Endothelial cell (in vitro differentiated cells): ENCODE data around the gene SAMM50. TPM values are rescaled to one million over a fixed set of nuclear protein-coding genes. Genes with fewer than 3 reads are reported as not detected.

Source experiments
- DNase-seq: peaks from one replicate; pipeline ENCODE4 v3.0.0; 2021; ENCODE audit warnings: low spot score
- H3K27ac Mint-ChIP-seq: one replicate; pipeline ENCODE4 v1.8.0; 2021; ENCODE audit warnings: mixed read lengths, inconsistent platforms; ENCODE audit not compliant: unreplicated experiment
- H3K27me3 Mint-ChIP-seq: one replicate; pipeline ENCODE4 v1.8.0; 2021; ENCODE audit warnings: mild to moderate bottlenecking, moderate library complexity, mixed read lengths, inconsistent platforms; ENCODE audit not compliant: unreplicated experiment
- H3K36me3 Mint-ChIP-seq: one replicate; pipeline ENCODE4 v1.8.0; 2021; ENCODE audit warnings: mild to moderate bottlenecking, low read depth, mixed read lengths, inconsistent platforms; ENCODE audit not compliant: unreplicated experiment
- H3K4me1 Mint-ChIP-seq: one replicate; pipeline ENCODE4 v1.8.0; 2021; ENCODE audit warnings: mild to moderate bottlenecking, mixed read lengths, inconsistent platforms; ENCODE audit not compliant: unreplicated experiment
- H3K4me3 Mint-ChIP-seq: one replicate; pipeline ENCODE4 v1.8.0; 2021; ENCODE audit warnings: mild to moderate bottlenecking, mixed read lengths, inconsistent platforms; ENCODE audit not compliant: unreplicated experiment
- H3K9me3 Mint-ChIP-seq: one replicate; pipeline ENCODE4 v1.8.0; 2021; ENCODE audit warnings: mixed read lengths, inconsistent platforms; ENCODE audit not compliant: unreplicated experiment
- CTCF ChIP-seq: fragments of 200-600 bp; sonication (generic); IDR thresholded peaks from one replicate; pipeline ENCODE4 v1.5.0; 2021; ENCODE audit warnings: antibody characterized with exemption; ENCODE audit not compliant: unreplicated experiment
- total RNA-seq: library from RNA; stranded (reverse); fragmentation: NEBNext Ultra II Directional; extraction: Animal tissue kit (Norgen Biotek cat#: 25700); gene quantifications from one replicate; pipeline ENCODE4 v1.2.1, GENCODE V29; 2021; ENCODE audit not compliant: unreplicated experiment

The SAMM50 gene
- total RNA-seq, 1 donor from 2014 or later: 81.6 TPM

DNA sequence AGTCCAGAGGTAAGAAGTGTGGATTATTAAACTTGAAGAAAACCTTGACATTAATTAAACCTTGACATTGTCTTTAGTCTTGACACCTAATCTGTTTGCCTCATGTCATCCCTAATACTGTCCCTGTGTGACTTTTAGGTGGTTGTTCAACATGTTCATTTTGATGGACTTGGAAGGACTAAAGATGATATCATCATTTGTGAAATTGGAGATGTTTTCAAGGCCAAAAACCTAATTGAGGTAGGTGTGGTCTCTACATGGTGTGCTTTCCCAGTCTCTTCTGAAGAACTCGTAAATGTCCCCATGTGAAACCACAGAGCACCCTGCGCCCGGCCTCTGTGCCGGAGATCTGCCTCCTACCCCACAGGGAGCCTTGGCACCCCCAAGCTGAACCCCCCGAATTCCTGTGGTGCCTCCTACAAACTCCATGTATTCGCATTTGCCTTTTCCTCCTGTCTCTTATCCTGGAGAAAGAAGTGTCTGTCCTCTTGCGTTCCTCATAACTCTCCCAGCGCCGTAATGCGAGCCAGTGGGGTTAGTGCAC lies 9.1 kb downstream of the SAMM50 start:
- Mint-ChIP-seq H3K36me3 (peaks cover 35% of the 10 kb centered on the region), H3K9me3 (no peaks in the 10 kb centered on the region), H3K4me3 (no peak overlapping the region), H3K27me3 (no peaks in the 10 kb centered on the region), H3K27ac (no peak overlapping the region), H3K4me1 (peaks cover 5% of the 10 kb centered on the region)
- TF ChIP-seq CTCF: no peak
- DNase-seq: no peak

DNA sequence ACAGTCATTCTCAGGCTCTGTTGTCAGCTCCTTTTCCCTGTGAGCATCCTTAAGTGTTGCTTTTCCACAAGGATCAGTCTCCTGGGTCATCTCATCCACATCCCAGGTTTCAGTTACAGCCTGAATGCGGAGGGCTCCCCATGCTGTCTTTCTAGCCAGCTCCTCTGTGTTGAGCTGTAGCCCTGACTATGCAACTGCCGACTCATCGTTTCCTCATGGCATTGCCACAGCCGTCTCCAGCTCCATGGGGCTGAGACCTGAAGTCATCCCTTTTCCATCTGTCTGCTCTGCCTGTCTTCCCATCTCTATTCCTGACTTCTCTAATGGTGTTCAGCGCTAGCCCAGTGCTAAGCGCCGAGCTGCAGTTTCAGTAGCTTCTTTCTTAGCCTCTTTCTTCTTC lies 11.8 kb downstream of the SAMM50 start:
- Mint-ChIP-seq H3K27ac (no peak overlapping the region), H3K27me3 (no peaks in the 10 kb centered on the region), H3K4me1 (peaks cover 5% of the 10 kb centered on the region), H3K4me3 (no peak overlapping the region), H3K9me3 (no peaks in the 10 kb centered on the region), H3K36me3 (peaks cover 37% of the 10 kb centered on the region)
- TF ChIP-seq CTCF: no peak
- DNase-seq: no peak

DNA sequence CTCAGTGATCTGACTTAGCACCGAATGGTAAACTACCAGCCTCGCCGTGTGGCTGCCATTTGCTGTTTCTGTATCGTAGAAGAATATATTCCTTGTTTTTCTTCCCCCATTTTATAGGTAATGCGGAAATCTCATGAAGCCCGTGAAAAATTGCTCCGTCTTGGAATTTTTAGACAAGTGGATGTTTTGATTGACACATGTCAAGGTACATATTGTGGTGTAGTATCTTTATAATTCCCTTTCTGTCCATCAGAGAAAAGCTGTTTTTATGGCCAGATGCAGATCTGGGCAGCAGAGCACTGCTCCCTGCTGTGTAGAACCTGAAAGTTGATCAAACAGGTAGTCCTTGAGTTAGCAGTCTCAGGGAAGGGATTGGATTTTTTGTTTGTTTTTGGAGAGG lies 13.4 kb downstream of the SAMM50 start:
- Mint-ChIP-seq H3K27me3 (no peaks in the 10 kb centered on the region), H3K4me3 (no peak overlapping the region), H3K4me1 (no peaks in the 10 kb centered on the region), H3K9me3 (no peaks in the 10 kb centered on the region), H3K27ac (no peak overlapping the region), H3K36me3 (peaks cover 37% of the 10 kb centered on the region)
- DNase-seq: no peak
- no peak for TF ChIP-seq CTCF

DNA sequence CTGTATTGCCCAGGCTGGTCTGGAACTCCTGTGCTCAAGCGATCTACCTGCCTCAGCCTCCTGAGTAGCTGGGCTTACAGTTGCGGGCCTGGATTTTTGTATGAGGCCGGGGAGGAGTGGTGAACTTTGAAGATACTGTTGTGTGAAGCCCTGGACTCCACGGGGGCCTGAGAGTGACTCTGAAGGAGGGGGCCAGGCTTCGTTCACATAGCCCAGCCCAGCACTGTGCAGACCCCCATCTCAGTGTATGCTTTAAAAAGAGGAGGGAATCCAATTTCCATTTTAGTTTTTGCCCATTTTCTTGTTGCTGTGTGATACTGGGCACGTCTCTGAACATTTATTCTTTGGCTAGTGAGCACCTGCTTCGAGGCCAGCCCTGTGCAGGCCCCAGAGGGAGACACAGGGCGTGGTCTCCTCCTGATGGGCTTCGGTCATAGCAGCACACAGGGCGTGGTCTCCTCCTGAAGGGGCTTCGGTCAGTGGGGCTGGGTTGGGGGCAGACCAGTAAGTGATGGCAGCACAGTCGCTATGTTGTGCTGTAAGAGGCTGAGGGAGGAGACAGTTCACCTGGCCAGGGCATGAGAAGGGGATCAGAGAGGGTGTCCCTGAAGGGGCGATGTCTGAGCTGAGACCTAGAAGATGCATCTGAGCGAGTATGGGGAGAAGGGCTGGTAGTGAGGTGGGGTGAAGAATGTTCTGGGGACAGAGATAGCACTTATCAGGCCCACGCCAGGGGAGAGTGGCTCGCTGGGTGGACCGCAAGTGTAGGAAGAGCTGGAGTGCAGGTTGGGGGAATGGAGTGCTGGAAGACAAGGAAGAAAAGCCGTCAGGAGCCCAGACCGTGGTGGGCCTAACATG lies 14.0 kb downstream of the SAMM50 start:
- no peak overlapping the region for H3K4me3 Mint-ChIP-seq
- H3K27me3 Mint-ChIP-seq: no peaks in the 10 kb centered on the region
- no peaks in the 10 kb centered on the region for H3K4me1 Mint-ChIP-seq
- H3K9me3 Mint-ChIP-seq: no peaks in the 10 kb centered on the region
- no peak for DNase-seq
- H3K27ac Mint-ChIP-seq: peak overlapping the region; percentile 49
- no peak for TF ChIP-seq CTCF
- peaks cover 39% of the 10 kb centered on the region for H3K36me3 Mint-ChIP-seq

GRCh38 chr22:43969989-43970755 lies 14.9 kb downstream of the SAMM50 start:
- Mint-ChIP-seq H3K9me3 (no peaks in the 10 kb centered on the region), H3K4me1 (no peaks in the 10 kb centered on the region), H3K27ac (peak overlapping the region; percentile 49), H3K36me3 (peaks cover 37% of the 10 kb centered on the region), H3K4me3 (no peak overlapping the region), H3K27me3 (no peaks in the 10 kb centered on the region)
- no peak for DNase-seq
- no peak for TF ChIP-seq CTCF
